Left lung (tissue), 10 donors: ENCODE results near the gene SPSB1. TPM values are rescaled to one million over a fixed set of nuclear protein-coding genes. Genes with fewer than 3 reads are reported as not detected.

Experiments
- ATAC-seq: fragments of 200-7000 bp; cut with Tn5 transposase; one replicate; pipeline ENCODE4 v1.9.1; 2020; ENCODE audit warnings: moderate library complexity
- DNase-seq, 4 donors: peaks; one replicate each; pipeline ENCODE4 v3.0.0-alpha.2; 2013 to 2020
- H3K27ac ChIP-seq, 2 donors: fragments of 200-600 bp; sonication (generic) in 1 of 2; one replicate each; pipeline versions ENCODE4 v1.5.0 to v1.8.0; 2020 to 2021
- H3K27me3 ChIP-seq, 2 donors: fragments of 200-600 bp; sonication (generic) in 1 of 2; one replicate each; pipeline versions ENCODE4 v1.5.0 to v1.8.0; 2020 to 2021
- H3K36me3 ChIP-seq, 2 donors: fragments of 200-600 bp; sonication (generic) in 1 of 2; one replicate each; pipeline versions ENCODE4 v1.5.0 to v1.8.0; 2020 to 2021
- H3K4me1 ChIP-seq, 2 donors: fragments of 200-600 bp; one replicate each; pipeline ENCODE4 v1.8.0; 2021
- H3K4me3 ChIP-seq, 2 donors: fragments of 200-600 bp; sonication (generic) in 1 of 2; one replicate each; pipeline versions ENCODE4 v1.5.0 to v1.8.0; 2020 to 2021; ENCODE audit warnings: mild to moderate bottlenecking in 1 of 2
- H3K9me3 ChIP-seq, 2 donors: fragments of 200-600 bp; sonication (generic) in 1 of 2; one replicate each; pipeline versions ENCODE4 v1.5.0 to v1.8.0; 2020 to 2021
- CTCF ChIP-seq, 2 donors: fragments of 200-600 bp; sonication (generic) in 1 of 2; IDR thresholded peaks; one replicate each; pipeline versions ENCODE4 v1.5.0 to v1.8.0; 2021; ENCODE audit warnings: antibody characterized with exemption in 2 of 2
- intact Hi-C, 2 donors: fragments of 100-400 bp; cut with DNase I; formaldehyde crosslinking; loops; one replicate each; pipeline versions ENCODE4 v1.11.2 to v1.14.2; 2022
- polyA plus RNA-seq, 6 donors: library from polyadenylated mRNA; unstranded; fragments of 120-200 nt; gene quantifications; one replicate each; pipeline ENCODE4 v1.2.1, GENCODE V29; 2013; ENCODE audit not compliant: insufficient read length in 6 of 6
- total RNA-seq, 2 donors: library from RNA; stranded (reverse); fragmentation: NEBNext Ultra II Directional; extraction: Animal tissue kit (Norgen Biotek cat#: 25700); gene quantifications; one replicate each; pipeline ENCODE4 v1.2.1, GENCODE V29; 2021
- donor health status: DM: no; HTN: yes; CAD: no.
- donor health status: DM: no; HTN: no; CAD: no.

Gene SPSB1
- total and polyA plus RNA-seq, 8 donors, result 6.1 to 39.4 (median 7.9) TPM

- intact Hi-C loops, result no loop called here
- Histone ChIP-seq H3K4me1 (peaks cover 18 to 64% of the 10 kb centered on the region in 2 donors), H3K27ac (no peak overlapping the region), H3K4me3 (no peak overlapping the region), H3K36me3 (no peaks in the 10 kb centered on the region), H3K9me3 (no peaks in the 10 kb centered on the region), H3K27me3 (peaks cover 0 to 7% of the 10 kb centered on the region in 2 donors)
- TF ChIP-seq CTCF (IDR thresholded peaks at IDR 0.05), result no peak
- no peak for DNase-seq
- no peak for ATAC-seq
Observed at GRCh38 chr1:9278585-9279153, 14.0 kb upstream of the SPSB1 start.

GRCh38 chr1:9279172-9279840 is 13.4 kb upstream of the SPSB1 start:
- Histone ChIP-seq H3K36me3 (no peaks in the 10 kb centered on the region), H3K9me3 (no peaks in the 10 kb centered on the region), H3K27ac (no peak overlapping the region), H3K4me1 (peaks cover 18 to 64% of the 10 kb centered on the region in 2 donors), H3K4me3 (no peak overlapping the region), H3K27me3 (peaks cover 0 to 7% of the 10 kb centered on the region in 2 donors)
- no peak for TF ChIP-seq CTCF (IDR thresholded peaks at IDR 0.05)
- ATAC-seq (no peak), DNase-seq (no peak)
- intact Hi-C loops, result no loop called here

DNA sequence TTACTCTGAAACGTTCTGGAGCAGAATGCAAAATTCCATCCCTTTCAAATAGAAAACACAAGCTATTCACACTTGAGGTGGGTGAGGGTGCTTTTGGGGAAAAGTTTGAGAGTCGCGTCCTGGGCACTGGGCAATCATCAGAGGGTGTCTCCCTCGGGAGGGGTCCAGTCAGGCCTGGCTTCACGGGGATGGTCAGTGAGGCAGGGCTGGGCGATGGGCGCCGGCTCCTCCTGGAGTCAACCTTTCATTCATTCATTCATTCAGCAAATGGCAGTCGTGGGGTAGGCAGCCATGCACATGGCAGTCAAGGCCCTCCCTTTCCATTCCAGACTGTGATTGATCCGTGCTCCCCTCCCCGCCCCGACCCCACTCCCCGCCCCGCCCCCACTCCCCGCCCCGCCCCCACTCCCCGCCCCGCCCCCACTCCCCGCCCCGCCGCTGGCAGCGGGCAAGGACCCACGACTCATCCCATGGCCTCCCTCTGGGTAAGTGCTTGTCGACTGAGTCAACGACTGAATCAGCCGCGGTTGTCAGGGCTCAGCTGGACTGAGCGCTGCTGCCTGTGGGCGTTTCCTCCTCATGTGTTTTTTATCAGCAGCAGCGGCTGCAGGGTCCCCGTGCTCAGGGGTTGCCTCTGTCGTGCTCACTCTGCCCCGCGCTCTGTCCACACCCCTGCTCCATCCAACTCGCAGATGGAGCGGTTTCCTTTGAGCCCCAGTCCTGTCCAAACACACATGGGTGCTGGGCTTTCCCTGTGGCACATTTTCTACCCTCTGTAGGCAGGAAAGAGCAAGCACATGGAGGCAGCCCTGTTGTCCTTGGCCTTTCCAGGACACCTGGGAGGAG is 12.5 kb upstream of the SPSB1 start:
- intact Hi-C loops, result loop anchor here in 1 of 2 donors (10.0 kb wide), 1 partner anchor 205 kb away; no protein-coding TSS in a partner anchor
- no peak for TF ChIP-seq CTCF (IDR thresholded peaks at IDR 0.05)
- Histone ChIP-seq H3K27me3 (peaks cover 0 to 7% of the 10 kb centered on the region in 2 donors), H3K36me3 (no peaks in the 10 kb centered on the region), H3K4me1 (peaks cover 15 to 55% of the 10 kb centered on the region in 2 donors), H3K27ac (no peak overlapping the region), H3K4me3 (no peak overlapping the region), H3K9me3 (no peaks in the 10 kb centered on the region)
- DNase-seq, result peak in 3 of 4 donors; percentile 33 to 84 (median 72)
- ATAC-seq, result peak; percentile 65

- intact Hi-C loops, result loop anchor here in 1 of 2 donors (10.0 kb wide), 1 partner anchor 204 kb away; no protein-coding TSS in a partner anchor
- ATAC-seq, result no peak
- TF ChIP-seq CTCF (IDR thresholded peaks at IDR 0.05), result no peak
Observed at GRCh38 chr1:9281071-9281827, 11.4 kb upstream of the SPSB1 start.

More at GRCh38 chr1:9281071-9281827, 11.4 kb upstream of the SPSB1 start:
- Histone ChIP-seq H3K27me3 (peaks cover 0 to 7% of the 10 kb centered on the region in 2 donors), H3K9me3 (no peaks in the 10 kb centered on the region), H3K36me3 (no peaks in the 10 kb centered on the region), H3K4me1 (peaks cover 5 to 45% of the 10 kb centered on the region in 2 donors), H3K27ac (no peak overlapping the region), H3K4me3 (no peak overlapping the region)
- no peak for DNase-seq
